Skin epidermis (tissue), 12 donors: ENCODE results near the gene POMGNT1.

Experiments
- H3K27ac ChIP-seq, 21 experiments: fragments of 200-600 bp; sonication (generic) in 11 of 21; one replicate each; pipeline ENCODE4 v1.5.0; 2020; ENCODE audit warnings: mild to moderate bottlenecking in 3 of 21, inconsistent platforms in 2 of 21, moderate library complexity in 2 of 21
- H3K4me3 ChIP-seq, 7 experiments: fragments of 200-600 bp; sonication (generic) in 2 of 7; one replicate each; pipeline ENCODE4 v1.5.0; 2020; ENCODE audit warnings: inconsistent platforms in 2 of 7, mild to moderate bottlenecking in 2 of 7, moderate library complexity in 1 of 7

Gene POMGNT1

GRCh38 chr1:46168477-46168876, 29.8 kb downstream of the POMGNT1 start:
- Histone ChIP-seq H3K27ac (peak overlapping the region in 2 of 21 experiments; percentile 25 to 56), H3K4me3 (no peak overlapping the region)

DNA sequence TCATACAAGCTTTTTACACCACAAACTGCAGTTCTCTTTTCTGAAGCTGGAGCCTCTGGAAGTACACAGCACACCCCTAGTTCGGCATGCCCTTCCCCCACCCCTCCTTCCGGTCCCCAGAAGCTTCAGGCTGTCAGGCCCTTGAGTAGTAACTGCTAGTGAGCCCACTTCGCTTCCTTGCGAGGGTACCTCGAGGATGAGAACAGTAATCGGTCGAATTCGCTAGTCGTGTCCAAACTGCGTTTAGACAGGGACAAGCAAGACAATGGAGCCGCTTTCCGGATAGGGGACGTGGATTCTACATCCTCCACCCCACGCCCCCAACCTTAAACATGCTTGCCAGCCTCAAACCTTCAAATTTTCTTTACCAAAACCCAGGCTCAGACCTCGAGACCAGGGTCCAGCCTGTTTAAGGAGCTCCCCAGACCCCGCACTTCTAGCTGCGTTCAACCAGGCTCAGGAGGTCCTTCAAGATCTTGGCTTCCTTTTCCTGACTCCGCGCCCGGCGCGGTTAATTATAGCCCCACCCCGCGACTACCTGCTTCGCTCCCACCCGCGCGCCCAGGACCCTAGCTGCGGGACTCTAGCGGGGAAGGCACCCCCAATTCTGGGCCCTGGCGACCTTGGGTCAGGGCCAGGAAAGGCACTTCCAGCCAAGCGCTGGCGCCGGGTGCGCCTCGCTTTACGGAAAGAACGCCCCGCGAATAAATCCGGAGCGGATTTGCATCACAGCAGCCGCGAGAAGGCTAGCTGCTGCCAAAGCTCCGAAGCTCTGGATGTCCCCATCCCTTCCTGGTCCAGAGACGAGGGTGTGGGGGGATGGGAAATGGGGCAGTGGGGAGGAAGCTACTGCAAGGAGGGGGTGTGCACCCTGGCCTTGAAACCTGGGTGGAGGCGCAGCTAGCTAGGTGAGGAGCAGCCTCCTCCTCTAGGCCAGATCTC, 31.4 kb downstream of the POMGNT1 start:
- Histone ChIP-seq H3K4me3 (peak overlapping the region; percentile 27 to 45 (median 37)), H3K27ac (peak overlapping the region in 20 of 21 experiments; percentile 35 to 87 (median 70))

GRCh38 chr1:46160212-46160611, 38.0 kb downstream of the POMGNT1 start:
- H3K4me3 ChIP-seq = no peak overlapping the region
- no peak overlapping the region for H3K27ac ChIP-seq

DNA sequence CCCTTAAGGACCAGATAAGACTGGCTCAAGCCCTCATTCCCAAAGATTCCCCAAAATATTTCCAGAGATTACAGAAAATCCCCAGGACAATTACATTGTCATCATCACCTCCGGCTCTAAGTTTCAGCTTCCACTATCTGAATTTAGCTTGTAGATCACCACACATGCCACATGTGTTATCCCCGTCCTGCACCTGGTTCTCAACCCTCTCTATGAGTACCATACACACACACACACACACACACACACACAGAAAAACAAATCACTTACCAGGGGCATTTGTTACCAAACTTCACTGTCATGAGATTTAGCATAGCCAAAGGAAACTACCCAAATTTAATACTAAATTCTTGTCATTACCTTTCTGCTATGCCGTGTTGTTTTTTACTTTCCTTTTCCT, 38.7 kb downstream of the POMGNT1 start:
- Histone ChIP-seq H3K27ac (no peak overlapping the region), H3K4me3 (no peak overlapping the region)

DNA sequence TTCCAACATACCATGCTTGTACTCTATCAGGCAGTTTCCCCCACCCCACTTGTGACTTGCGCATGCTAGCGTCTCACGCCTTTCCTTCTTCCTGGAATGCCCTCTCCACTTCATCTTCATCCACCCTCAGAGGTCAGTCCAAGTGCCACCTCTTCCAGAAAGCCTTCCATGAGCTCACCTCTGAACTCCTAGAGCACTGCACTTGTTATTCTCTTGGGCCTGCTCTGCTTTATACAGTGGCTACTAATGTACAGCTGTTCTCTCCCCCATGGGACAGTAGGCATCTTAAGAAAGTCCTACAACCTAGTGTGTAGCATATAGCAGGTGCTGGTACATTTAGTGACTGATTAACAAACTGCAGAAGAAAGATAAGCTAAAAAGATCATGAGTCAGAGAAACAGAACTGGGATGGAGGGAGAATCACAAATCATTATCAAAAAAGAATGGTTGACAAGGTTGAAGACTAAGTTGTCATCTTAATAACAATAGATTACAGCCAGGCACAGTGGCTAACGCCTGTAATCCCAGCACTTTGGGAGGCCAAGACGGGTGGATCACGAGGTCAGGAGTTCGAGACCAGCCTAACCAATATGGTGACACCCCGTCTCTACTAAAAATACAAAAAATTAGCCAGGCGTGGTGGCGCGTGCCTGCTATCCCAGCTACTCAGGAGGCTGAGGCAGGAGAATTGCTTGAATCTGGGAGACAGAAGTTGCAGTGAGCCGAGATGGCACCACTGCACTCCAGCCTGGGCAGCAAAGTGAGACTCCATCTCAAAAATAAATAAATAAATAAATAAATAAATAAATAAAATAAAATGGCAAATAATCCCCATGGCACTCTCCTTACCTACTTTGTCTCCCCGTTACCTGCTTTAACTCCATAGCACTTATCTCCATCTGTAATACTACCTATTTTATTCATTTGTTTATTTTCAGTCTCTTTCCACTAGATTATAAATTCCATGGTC, 39.6 kb downstream of the POMGNT1 start:
- Histone ChIP-seq H3K27ac (no peak overlapping the region), H3K4me3 (no peak overlapping the region)

GRCh38 chr1:46157916-46158311, 40.3 kb downstream of the POMGNT1 start:
- Histone ChIP-seq H3K27ac (no peak overlapping the region), H3K4me3 (no peak overlapping the region)

GRCh38 chr1:46153732-46154131, 44.5 kb downstream of the POMGNT1 start:
- Histone ChIP-seq H3K4me3 (no peak overlapping the region), H3K27ac (no peak overlapping the region)

DNA sequence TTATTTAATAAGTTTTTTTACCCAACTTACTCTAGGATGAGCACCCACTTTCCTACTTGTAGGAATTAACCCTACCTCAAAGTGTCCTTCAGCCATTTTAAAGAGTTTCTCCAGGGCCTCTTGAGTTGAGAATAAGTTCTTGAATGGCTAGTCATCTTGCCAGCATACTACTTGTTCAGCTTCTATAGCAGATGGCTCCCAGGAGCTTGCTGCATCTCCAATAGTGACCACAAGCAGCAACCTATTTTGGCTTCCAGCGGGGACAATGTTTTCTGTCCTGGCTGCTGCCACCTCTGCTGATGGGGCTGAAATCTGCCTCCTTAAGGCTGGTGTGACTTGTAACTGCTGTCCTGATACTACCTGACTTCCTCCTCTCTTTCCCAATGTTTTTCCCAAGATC, 45.0 kb downstream of the POMGNT1 start:
- no peak overlapping the region for H3K27ac ChIP-seq

GRCh38 chr1:46152016-46152415, 46.2 kb downstream of the POMGNT1 start:
- Histone ChIP-seq H3K27ac (peak overlapping the region in 1 of 21 experiments; percentile 5), H3K4me3 (no peak overlapping the region)

More for the DNA sequence above, 45.0 kb downstream of the POMGNT1 start:
- H3K4me3 ChIP-seq = no peak overlapping the region

DNA sequence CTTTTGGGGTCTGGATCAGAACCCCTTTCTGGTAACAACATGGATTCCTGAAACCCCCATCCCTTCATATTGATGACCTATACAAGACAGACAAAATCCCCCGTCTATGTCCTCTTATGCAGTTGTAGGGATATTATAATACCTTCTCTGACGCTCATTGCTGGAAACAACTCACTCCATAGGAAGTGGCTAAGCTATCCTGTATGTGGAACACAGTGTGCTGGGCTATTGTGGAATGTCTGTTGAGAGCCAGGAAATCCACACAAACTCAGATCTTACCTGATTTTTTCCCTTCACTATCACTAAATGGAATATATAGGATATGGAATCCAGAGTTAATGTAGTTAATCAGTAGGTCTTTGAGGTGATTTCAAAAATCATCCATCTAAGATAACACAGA, 48.1 kb downstream of the POMGNT1 start:
- Histone ChIP-seq H3K4me3 (no peak overlapping the region), H3K27ac (peak overlapping the region in 2 of 21 experiments; percentile 11 to 31)

- H3K27ac ChIP-seq = no peak overlapping the region
- H3K4me3 ChIP-seq = no peak overlapping the region
These were observed 49.9 kb downstream of the POMGNT1 start for GRCh38 chr1:46148318-46148717.
